C4-2B (cell line): ENCODE results near the gene MALRD1.
A peak's percentile ranks its signal among the peaks of the same experiment; 100 is the strongest.

ENCODE experiments used
- CTCF ChIP-seq: fragments of 450-650 bp; conservative IDR thresholded peaks from 2 replicates; pipeline ENCODE4 v1.5.1; 2017; ENCODE audit warnings: mild to moderate bottlenecking
- ZFX ChIP-seq: fragments of 450-650 bp; IDR thresholded peaks from 2 replicates; pipeline ENCODE4 v1.6.1; 2017

GRCh38 chr10:19713800-19714525 lies 665.4 kb downstream of the MALRD1 start:
- 0 out of 2 replicates have a peak, but pooled peaks have one; percentile 11 for TF ChIP-seq CTCF
- no peak for TF ChIP-seq ZFX
